ENCODE measurements around the gene ESYT2.

ESYT2 gene

GRCh38 chr7:158742065-158742821, 87.1 kb downstream of the ESYT2 start:
- no peak for DNase-seq (ENCODE audit: low read depth)

- no peak for DNase-seq (ENCODE audit: low read depth)
These were observed 88.0 kb downstream of the ESYT2 start for GRCh38 chr7:158741294-158741666.

- DNase-seq (ENCODE audit: low read depth), result no peak
These were observed 88.5 kb downstream of the ESYT2 start for GRCh38 chr7:158740657-158741293.

GRCh38 chr7:158740013-158740656, 89.2 kb downstream of the ESYT2 start:
- no peak for DNase-seq (ENCODE audit: low read depth)

GRCh38 chr7:158738841-158739240, 90.5 kb downstream of the ESYT2 start:
- no peak for DNase-seq (ENCODE audit: low read depth)

GRCh38 chr7:158737064-158737695, 92.1 kb downstream of the ESYT2 start:
- no peak for DNase-seq (ENCODE audit: low read depth)

GRCh38 chr7:158735935-158736334, 93.4 kb downstream of the ESYT2 start:
- no peak for DNase-seq (ENCODE audit: low read depth)

- DNase-seq (ENCODE audit: low read depth), result no peak
These were observed 94.4 kb downstream of the ESYT2 start for GRCh38 chr7:158734861-158735260.

- no peak for DNase-seq (ENCODE audit: low read depth)
These were observed 95.4 kb downstream of the ESYT2 start for GRCh38 chr7:158733775-158734494.

- no peak for DNase-seq (ENCODE audit: low read depth)
These were observed 96.1 kb downstream of the ESYT2 start for GRCh38 chr7:158733220-158733519.

- DNase-seq (ENCODE audit: low read depth), result no peak
These were observed 96.7 kb downstream of the ESYT2 start for GRCh38 chr7:158732494-158733219.

GRCh38 chr7:158731761-158732160, 97.5 kb downstream of the ESYT2 start:
- DNase-seq (ENCODE audit: low read depth), result no peak

GRCh38 chr7:158730383-158731346, 98.6 kb downstream of the ESYT2 start:
- DNase-seq (ENCODE audit: low read depth), result no peak

GRCh38 chr7:158729646-158730382, 99.5 kb downstream of the ESYT2 start:
- no peak for DNase-seq (ENCODE audit: low read depth)

- DNase-seq (ENCODE audit: low read depth), result no peak
These were observed 100.2 kb downstream of the ESYT2 start for GRCh38 chr7:158728911-158729645.

GRCh38 chr7:158727690-158728089, 101.6 kb downstream of the ESYT2 start:
- no peak for DNase-seq (ENCODE audit: low read depth)

GRCh38 chr7:158726277-158726807, 103.0 kb downstream of the ESYT2 start:
- DNase-seq (ENCODE audit: low read depth), result no peak

GRCh38 chr7:158725506-158725800, 103.9 kb downstream of the ESYT2 start:
- DNase-seq (ENCODE audit: low read depth), result no peak
